Osteoblast (primary cell): ENCODE measurements around the gene KRT6A. TPM values are rescaled to one million over a fixed set of nuclear protein-coding genes. Genes with fewer than 3 reads are reported as not detected.
"Not testable (repeated sequence)": the region's sequence is repeated elsewhere in the genome, so short reads cannot be mapped to it uniquely, and the experiment has no call there.

Source experiments
- DNase-seq: peaks from one replicate; pipeline ENCODE4 v3.0.0; 2011; ENCODE audit warnings: low spot score, mixed read lengths; ENCODE audit not compliant: insufficient read length; ENCODE audit errors: missing footprints
- H2AFZ ChIP-seq: 2 replicates; pipeline ENCODE4 v1.6.0; 2011; ENCODE audit warnings: mild to moderate bottlenecking, low read length
- H3K27ac ChIP-seq: 2 replicates; pipeline ENCODE4 v1.5.1; 2011; ENCODE audit warnings: mild to moderate bottlenecking, low read depth, low read length, moderate library complexity
- H3K27me3 ChIP-seq: 2 replicates; pipeline ENCODE4 v1.6.0; 2012; ENCODE audit warnings: mild to moderate bottlenecking, control low read depth, inconsistent platforms, low read length, moderate library complexity; ENCODE audit not compliant: insufficient read depth
- H3K36me3 ChIP-seq: 2 replicates; pipeline ENCODE4 v1.5.1; 2011; ENCODE audit warnings: mild to moderate bottlenecking, low read length, control low read depth, moderate library complexity; ENCODE audit not compliant: insufficient read depth
- H3K4me1 ChIP-seq: 2 replicates; pipeline ENCODE4 v1.5.1; 2011; ENCODE audit warnings: mild to moderate bottlenecking, low read length, control low read depth, moderate library complexity; ENCODE audit not compliant: insufficient read depth
- H3K4me2 ChIP-seq: 2 replicates; pipeline ENCODE4 v1.6.0; 2011; ENCODE audit warnings: mild to moderate bottlenecking, low read length; ENCODE audit not compliant: insufficient read depth
- H3K4me3 ChIP-seq: fragments of 200-600 bp; sonication (generic); 3 replicates; pipeline ENCODE4 v1.5.1; 2012; ENCODE audit warnings: mild to moderate bottlenecking, low read length, inconsistent platforms; ENCODE audit not compliant: insufficient read depth
- H3K79me2 ChIP-seq: 2 replicates; pipeline ENCODE4 v1.6.0; 2012; ENCODE audit warnings: mild to moderate bottlenecking, low read length, control low read depth, inconsistent platforms; ENCODE audit not compliant: insufficient read depth
- H3K9me3 ChIP-seq: 2 replicates; pipeline ENCODE4 v1.5.1; 2011; ENCODE audit warnings: low read depth, low read length, control low read depth
- H4K20me1 ChIP-seq: 2 replicates; pipeline ENCODE4 v1.6.0; 2012; ENCODE audit warnings: mild to moderate bottlenecking, low read length, control low read depth; ENCODE audit not compliant: insufficient read depth
- CTCF ChIP-seq: IDR thresholded peaks from 2 replicates; pipeline ENCODE4 v1.5.1; 2011; ENCODE audit warnings: mild to moderate bottlenecking, low read depth, low read length, moderate library complexity; ENCODE audit errors: extremely low read depth
- total RNA-seq: library from RNA; depleted of rRNA; stranded (reverse); fragments of >200 nt; gene quantifications from 2 replicates; pipeline ENCODE4 v1.2.3, GENCODE V29; 2012

The KRT6A gene
- total RNA-seq, 1 donor, result 0.72 TPM

GRCh38 chr12:52455821-52456220 lies 37.2 kb downstream of the KRT6A start:
- TF ChIP-seq CTCF, result no peak
- Histone ChIP-seq H3K79me2 (no peaks in the 10 kb centered on the region), H4K20me1 (no peaks in the 10 kb centered on the region), H3K4me1 (peaks cover 8% of the 10 kb centered on the region), H3K27ac (no peak overlapping the region), H3K36me3 (no peaks in the 10 kb centered on the region), H2AFZ (no peak overlapping the region), H3K9me3 (no peaks in the 10 kb centered on the region), H3K27me3 (peaks cover 27% of the 10 kb centered on the region), H3K4me3 (no peak overlapping the region), H3K4me2 (no peak overlapping the region)
- DNase-seq, result no peak

DNA sequence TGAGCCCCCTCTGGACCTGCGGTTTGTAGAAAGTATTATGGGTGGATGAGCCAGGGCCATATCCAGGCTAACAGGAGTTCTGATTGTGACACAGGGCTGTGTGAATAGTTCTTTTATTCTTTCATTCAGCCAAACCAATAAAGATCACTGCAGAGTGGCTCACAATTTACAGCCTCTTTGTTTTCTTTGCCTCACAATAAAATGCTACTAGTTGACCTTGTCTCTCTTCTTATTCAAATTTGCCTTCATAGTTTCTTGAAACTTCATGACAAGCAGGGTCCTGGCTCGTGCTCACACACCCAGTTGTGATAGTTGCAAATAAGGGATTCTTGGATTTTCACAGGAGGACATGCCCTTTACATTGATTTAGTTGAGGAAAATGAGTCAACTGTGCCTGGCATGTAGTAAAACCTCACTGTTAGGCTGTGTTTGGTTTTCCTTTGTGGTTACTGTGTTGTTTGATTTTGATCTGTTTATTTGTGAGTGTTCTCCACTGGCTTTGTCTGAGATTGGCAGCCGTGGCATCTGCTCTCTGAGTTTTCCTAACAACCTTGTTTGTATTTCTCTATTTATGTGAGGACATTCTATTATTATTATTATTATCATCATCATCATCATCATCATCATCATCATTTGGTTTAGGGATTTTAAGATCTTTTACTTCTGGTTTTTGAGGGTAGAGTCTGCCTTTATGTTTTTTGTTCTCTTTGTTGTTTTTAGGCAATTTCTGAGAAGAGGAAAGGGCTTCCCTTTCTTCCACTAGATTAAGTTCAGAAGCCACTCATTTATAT lies 38.5 kb downstream of the KRT6A start:
- H3K27ac ChIP-seq, result no peak overlapping the region

GRCh38 chr12:52452101-52452500 lies 41.0 kb downstream of the KRT6A start, which contains the start of gene KRT6B:
Gene KRT6B (minus strand): TSS chr12:52452146. CDS start chr12:52452078, 68 bp downstream.
- Histone ChIP-seq H3K79me2 (no peaks in the 10 kb centered on the region), H3K36me3 (no peaks in the 10 kb centered on the region), H3K9me3 (no peaks in the 10 kb centered on the region), H3K4me2 (no peak within 1 kb of the TSS), H3K27me3 (peaks cover 32% of the 10 kb centered on the region), H2AFZ (no peak within 1 kb of the TSS), H4K20me1 (no peaks in the 10 kb centered on the region), H3K27ac (no peak within 1 kb of the TSS), H3K4me1 (peaks cover 8% of the 10 kb centered on the region), H3K4me3 (no peak within 1 kb of the TSS)
- no peak for TF ChIP-seq CTCF
- DNase-seq, result no peak

More for the DNA sequence above, 38.5 kb downstream of the KRT6A start:
- H3K9me3 ChIP-seq, result no peaks in the 10 kb centered on the region
- H3K4me2 ChIP-seq, result no peak overlapping the region
- no peak overlapping the region for H2AFZ ChIP-seq
- H3K4me1 ChIP-seq, result peaks cover 8% of the 10 kb centered on the region
- H3K27me3 ChIP-seq, result peaks cover 20% of the 10 kb centered on the region
- no peak for TF ChIP-seq CTCF
- H4K20me1 ChIP-seq, result no peaks in the 10 kb centered on the region
- H3K4me3 ChIP-seq, result no peak overlapping the region
- H3K79me2 ChIP-seq, result no peaks in the 10 kb centered on the region
- no peak for DNase-seq
- no peaks in the 10 kb centered on the region for H3K36me3 ChIP-seq

DNA sequence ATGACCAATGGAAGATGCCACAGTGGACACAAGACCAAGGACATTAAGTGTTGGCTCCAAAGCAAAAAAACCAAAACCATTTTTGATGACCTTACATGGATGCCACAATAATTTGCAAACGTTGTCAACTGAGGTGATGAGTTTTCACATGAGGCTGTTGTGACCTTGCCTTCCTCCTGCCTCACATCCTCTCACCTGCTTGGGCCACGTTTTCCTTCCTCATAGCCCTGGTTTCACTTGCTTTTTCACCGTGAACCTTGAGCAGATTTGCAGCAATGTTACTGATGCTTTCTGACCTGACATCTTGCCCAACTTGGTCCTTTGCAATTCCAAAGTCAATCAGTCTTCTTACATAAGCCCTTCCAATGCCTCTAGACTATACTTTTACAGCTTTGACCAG lies 44.8 kb downstream of the KRT6A start:
- no peaks in the 10 kb centered on the region for H3K36me3 ChIP-seq
- no peak overlapping the region for H3K4me3 ChIP-seq
- H3K4me2 ChIP-seq, result no peak overlapping the region
- peaks cover 25% of the 10 kb centered on the region for H3K27me3 ChIP-seq
- H4K20me1 ChIP-seq, result no peaks in the 10 kb centered on the region
- no peak for DNase-seq
- no peaks in the 10 kb centered on the region for H3K9me3 ChIP-seq
- no peaks in the 10 kb centered on the region for H3K79me2 ChIP-seq
- peaks cover 12% of the 10 kb centered on the region for H3K4me1 ChIP-seq
- no peak overlapping the region for H3K27ac ChIP-seq
- no peak for TF ChIP-seq CTCF
- H2AFZ ChIP-seq, result no peak overlapping the region

GRCh38 chr12:52447196-52447595 lies 45.9 kb downstream of the KRT6A start:
- not testable (repeated sequence) for H3K27ac ChIP-seq, H3K4me2 ChIP-seq, H3K9me3 ChIP-seq, H3K36me3 ChIP-seq, H4K20me1 ChIP-seq, H3K79me2 ChIP-seq, DNase-seq, H2AFZ ChIP-seq, H3K4me3 ChIP-seq
- H3K27me3 ChIP-seq, result peaks cover 25% of the 10 kb centered on the region
- peaks cover 22% of the 10 kb centered on the region for H3K4me1 ChIP-seq
